Measurements from ENCODE around the gene WIPF3.

The WIPF3 gene

GRCh38 chr7:29848941-29849340 is 42.6 kb downstream of the WIPF3 start:
- DNase-seq: no peak

- DNase-seq: no peak
These were observed 45.2 kb downstream of the WIPF3 start for GRCh38 chr7:29851487-29851886.

- DNase-seq: no peak
These were observed 46.1 kb downstream of the WIPF3 start for GRCh38 chr7:29852457-29852856.

GRCh38 chr7:29853072-29853471 is 46.8 kb downstream of the WIPF3 start:
- DNase-seq: no peak

- DNase-seq: no peak
These were observed 47.5 kb downstream of the WIPF3 start for GRCh38 chr7:29853789-29854188.

- DNase-seq: no peak
These were observed 48.1 kb downstream of the WIPF3 start for GRCh38 chr7:29854257-29854938.

- no peak for DNase-seq
These were observed 51.3 kb downstream of the WIPF3 start for GRCh38 chr7:29857654-29858053.

GRCh38 chr7:29858191-29858951 is 52.1 kb downstream of the WIPF3 start:
- no peak for DNase-seq

GRCh38 chr7:29859104-29859503 is 52.8 kb downstream of the WIPF3 start:
- no peak for DNase-seq

GRCh38 chr7:29859524-29860185 is 53.3 kb downstream of the WIPF3 start:
- no peak for DNase-seq

- no peak for DNase-seq
These were observed 53.9 kb downstream of the WIPF3 start for GRCh38 chr7:29860186-29860585.

GRCh38 chr7:29861884-29862283 is 55.6 kb downstream of the WIPF3 start:
- DNase-seq: no peak

- DNase-seq: no peak
These were observed 58.3 kb downstream of the WIPF3 start for GRCh38 chr7:29864656-29865055.

- no peak for DNase-seq
These were observed 59.2 kb downstream of the WIPF3 start for GRCh38 chr7:29865526-29865925.

- no peak for DNase-seq
These were observed 60.2 kb downstream of the WIPF3 start for GRCh38 chr7:29866490-29866930.

GRCh38 chr7:29871787-29872398 is 65.6 kb downstream of the WIPF3 start:
- DNase-seq: no peak

- no peak for DNase-seq
These were observed 67.5 kb downstream of the WIPF3 start for GRCh38 chr7:29873644-29874294.

GRCh38 chr7:29875741-29876140 is 69.4 kb downstream of the WIPF3 start:
- no peak for DNase-seq

- DNase-seq: no peak
These were observed 70.9 kb downstream of the WIPF3 start for GRCh38 chr7:29877196-29877595.

GRCh38 chr7:29878081-29878688 is 71.9 kb downstream of the WIPF3 start:
- DNase-seq: peak; percentile 5

- no peak for DNase-seq
These were observed 73.3 kb downstream of the WIPF3 start for GRCh38 chr7:29879609-29880008.

GRCh38 chr7:29881724-29882123 is 75.4 kb downstream of the WIPF3 start:
- no peak for DNase-seq

Measured in T-helper 9 cell (primary cell).